Stimulated activated CD8-positive, alpha-beta memory T cell treated with anti-CD3 and anti-CD28 coated beads, Interleukin-15, amount 100 ng/mL, for 48 hours (primary cell): ENCODE results near the gene PNKP.

ENCODE experiments used
- DNase-seq, 2 donors: peaks; one replicate each; pipeline ENCODE4 v3.0.0-alpha.2; 2020; ENCODE audit warnings: low read depth in 2 of 2

Gene PNKP

DNA sequence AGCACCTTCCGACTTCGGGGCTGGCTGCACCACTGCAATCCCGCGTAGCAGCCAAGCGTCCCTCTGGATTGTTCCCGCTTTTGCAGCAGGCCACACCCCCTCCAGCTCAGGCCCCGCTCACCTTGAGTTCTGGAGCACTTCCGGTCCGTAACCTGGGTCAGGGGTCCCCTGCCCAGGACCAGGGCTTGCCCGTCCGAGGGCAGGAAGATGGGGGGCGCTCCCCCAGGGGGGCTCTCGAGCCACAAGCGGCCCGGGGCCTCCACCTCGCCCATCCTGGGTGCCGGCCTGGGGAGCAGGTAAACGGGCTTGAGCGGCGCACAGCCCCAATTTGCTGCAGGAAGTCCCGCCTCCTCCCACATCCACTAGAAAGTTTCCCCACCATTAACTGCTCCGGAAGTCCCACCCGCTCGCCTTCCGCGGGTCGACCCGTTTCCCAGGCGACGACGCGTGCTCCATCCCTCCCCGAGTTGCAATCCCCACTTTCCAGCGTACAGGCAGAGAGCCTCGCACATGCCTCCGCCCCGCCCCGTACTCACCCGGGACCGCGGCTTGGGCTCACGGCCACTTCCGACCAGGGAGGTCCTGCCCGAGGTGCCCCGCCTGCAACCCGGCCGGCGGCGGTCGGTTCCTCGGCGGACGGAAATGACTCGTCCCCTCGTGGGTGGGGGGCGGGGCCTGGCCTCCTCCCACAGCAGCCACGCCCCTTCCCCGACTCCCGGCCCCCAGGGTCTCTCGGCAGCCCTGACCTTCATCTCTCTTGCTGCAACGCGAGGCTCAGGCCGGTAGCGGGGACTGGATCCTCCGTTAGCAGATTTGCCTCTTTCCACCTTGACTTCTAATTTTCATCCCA is at the start of gene PNKP:
TSS of gene PNKP (minus strand) at position 644 of the 850 bp plus-strand sequence. CDS start at position 272, 372 bp downstream.
- DNase-seq = peak; percentile 86 to 90

GRCh38 chr19:49915271-49915670 is 47.9 kb upstream of the PNKP start:
- DNase-seq = no peak

DNA sequence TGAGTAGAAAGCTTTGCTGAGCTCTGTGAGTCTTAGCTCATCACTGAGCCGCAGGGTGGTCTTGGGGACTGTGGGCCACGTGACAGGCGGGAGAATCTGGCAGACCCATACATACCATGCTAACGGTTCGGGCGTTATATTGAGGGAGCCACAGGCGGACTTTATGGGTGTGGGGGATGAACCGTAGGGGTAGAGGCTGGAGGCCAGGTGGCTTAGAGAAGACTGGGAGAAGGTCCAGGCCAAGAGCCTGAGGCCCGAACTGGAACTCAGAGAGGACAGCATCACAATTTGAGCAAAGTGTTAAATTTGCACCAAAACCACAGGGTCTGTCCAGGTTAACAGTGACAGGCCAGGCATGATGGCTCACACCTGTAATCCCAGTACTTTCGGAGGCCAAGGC is 46.3 kb upstream of the PNKP start:
- DNase-seq = no peak

DNA sequence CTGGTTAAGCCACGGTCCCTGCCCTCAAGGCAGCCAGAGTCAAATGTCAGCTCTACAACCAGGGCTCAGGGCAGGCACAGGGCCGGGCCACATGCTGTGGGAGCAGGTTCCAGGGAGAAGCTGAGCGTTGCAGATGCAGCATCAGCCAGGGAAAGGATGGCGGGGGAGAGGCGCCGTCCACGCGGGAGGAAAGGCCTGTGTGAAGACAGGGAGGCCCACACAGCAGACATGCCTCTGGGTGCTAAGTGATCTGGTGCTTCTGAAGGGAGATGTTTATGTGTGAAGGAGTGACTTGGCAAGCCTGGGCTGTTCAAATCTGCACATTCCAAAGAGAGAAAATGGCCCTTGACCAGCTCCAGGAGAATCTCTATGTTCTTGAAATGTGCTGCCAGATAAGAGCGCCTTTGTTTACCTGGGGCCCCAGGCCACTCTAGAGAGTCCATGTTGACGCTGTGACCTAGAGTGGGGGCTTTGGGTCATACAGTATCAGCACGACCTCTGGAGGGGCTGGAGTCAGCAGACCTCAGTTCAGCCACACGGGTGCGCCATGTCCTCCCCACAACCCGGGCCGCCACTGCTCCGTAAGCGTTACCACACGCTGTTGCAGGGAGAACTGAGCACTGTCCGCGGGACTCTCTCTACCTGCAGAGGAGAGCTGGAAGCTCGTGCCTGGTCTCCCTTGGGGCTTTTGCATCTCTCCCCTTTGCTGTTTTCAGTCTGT is 45.7 kb upstream of the PNKP start:
- no peak for DNase-seq

DNA sequence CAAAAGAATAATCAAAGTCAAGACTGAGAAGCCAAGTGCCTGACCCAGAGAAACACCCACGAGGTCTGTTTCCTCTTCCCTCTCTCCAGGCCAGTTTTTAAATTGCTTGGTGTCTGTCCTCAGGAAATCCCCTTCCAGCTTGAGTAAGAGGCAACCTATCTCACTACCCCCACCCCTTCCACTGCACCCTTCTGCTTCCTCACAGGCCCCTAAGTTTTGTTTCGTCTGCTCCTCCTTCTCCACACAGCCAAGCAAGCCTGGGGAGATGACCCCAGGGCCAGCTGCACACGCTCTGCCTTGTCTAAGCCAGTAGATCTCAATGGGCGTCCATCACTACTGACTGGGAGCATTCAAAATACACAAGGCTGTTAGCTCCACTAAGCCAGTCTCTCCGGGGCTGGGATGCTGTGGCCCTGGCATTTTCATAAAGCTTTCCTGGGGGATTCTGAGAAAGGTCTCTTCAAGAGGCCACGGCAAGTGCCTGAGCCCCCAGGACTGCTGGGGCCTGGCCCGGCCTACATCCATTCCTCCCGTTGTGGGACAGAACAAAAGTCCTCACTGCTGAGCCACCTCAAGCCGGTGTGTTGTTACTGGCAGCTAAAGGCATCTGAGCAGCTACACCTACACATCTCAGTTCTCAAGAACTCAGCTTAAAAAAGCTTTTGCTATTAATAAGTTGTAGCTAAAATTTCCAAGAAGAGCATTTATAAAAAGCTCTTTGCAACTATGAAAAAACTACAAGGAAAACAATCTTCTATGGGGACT is 44.2 kb upstream of the PNKP start:
- DNase-seq = no peak

- DNase-seq = no peak
Measured at GRCh38 chr19:49910179-49910578, 42.8 kb upstream of the PNKP start.

- DNase-seq = no peak
Measured at GRCh38 chr19:49908480-49909420, 41.4 kb upstream of the PNKP start.

DNA sequence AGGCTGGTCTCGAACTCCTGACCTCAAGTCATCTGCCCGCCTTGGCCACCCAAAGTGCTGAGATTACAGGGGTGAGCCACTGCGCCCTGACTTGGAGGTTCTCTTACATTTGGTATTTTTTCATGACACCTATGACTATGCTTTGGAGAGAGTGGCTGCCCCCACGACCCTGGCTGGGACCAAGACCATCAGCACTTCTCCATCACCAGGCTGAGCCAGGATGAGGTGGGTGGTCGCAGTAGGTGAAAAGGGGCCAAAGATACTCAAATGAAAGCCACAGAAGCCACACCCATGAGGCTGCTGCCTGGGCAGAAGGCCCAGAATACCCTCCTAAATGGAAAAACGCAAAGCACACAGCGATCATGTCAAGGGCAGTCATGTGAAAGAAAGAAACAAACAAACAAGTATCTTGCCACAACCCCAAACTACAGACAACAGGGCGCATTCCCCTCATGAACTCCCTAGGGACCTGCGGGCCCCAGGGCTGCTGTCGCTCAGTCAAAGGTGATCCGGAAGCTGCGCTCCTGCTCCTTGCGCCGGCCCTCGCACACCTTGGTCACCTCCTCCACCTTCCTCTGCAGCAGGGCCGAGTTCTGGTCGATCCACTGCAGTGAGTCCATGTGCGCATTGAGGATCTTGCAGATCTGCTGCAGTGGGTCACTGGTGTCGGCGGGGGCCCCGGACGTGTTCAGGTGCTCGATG is 40.5 kb upstream of the PNKP start:
- DNase-seq = no peak

DNA sequence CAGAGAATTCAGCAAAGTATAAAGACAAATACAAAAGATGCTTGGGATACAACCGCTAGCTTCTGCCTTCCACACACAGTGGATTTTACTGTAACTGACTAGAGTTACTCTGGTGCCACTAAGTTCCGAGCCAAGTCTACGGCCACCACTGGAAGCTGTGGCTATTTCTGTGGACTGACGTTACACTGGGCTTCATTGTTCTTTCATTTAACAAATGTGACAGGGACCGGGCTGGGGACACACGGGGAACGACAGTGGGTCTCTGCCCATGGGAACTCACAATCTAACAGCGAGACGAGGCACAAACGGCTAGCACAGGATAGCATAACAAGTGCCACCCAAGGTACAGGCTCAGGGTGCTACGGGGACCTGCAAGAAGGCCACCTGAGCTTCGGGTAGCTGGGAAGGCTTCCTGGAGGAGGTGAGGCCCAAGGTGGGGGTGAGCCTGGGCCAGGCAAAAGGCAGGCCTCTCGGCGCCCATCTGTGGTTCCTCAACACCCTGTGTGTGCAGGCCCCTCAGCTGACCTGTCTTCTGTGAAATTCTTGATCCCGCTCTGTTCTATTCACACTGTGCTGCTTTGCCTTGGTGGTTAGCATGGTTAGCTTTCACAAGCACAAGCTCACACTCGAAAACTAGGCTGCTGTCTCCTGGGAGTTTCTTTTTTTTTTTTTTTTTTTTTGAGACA is 39.6 kb upstream of the PNKP start:
- DNase-seq = no peak

- no peak for DNase-seq
Measured at GRCh38 chr19:49904136-49904535, 36.8 kb upstream of the PNKP start.

DNA sequence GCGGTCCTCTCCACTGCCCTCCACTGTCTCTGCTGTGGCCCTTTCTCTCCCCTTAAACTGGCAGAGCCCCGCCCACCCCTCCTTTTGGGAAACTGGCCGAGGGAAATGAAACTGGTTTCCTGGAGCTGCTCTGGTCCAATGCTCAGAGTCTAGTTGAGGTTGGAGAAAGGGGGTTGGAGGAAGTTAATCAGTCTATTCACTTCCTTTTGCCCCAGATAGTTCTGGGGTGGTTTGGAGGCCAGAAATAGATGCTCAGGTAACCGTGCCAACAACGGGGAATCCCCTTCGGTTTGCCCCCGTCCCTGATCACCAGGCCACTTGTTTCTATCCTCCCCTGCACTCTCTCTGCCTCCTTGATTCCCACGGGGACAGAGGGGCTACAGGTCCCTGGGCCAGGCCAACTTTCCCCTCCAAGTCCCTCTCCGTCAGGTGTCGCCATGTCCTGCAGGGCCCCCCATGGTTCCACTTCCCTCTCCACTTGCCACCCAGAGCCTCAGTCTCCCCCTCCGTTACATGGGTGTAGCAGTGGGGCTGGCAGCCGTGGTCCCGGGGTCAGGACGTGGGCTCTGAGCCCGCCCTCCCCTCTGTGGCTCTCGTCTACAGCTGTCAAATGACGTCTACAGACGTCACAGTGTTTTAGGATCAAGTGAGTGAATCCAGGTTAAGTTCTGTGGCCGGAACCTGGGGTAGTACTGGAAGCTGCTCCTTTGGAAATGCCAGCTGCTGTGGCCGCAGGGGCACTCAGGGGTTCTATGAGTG is 29.7 kb upstream of the PNKP start, which contains the start of gene IL4I1:
TSS of gene IL4I1 (minus strand) at position 25 of the 759 bp plus-strand sequence. CDS start 727 bp downstream, outside the sequence.
- peak; percentile 61 to 65 for DNase-seq

DNA sequence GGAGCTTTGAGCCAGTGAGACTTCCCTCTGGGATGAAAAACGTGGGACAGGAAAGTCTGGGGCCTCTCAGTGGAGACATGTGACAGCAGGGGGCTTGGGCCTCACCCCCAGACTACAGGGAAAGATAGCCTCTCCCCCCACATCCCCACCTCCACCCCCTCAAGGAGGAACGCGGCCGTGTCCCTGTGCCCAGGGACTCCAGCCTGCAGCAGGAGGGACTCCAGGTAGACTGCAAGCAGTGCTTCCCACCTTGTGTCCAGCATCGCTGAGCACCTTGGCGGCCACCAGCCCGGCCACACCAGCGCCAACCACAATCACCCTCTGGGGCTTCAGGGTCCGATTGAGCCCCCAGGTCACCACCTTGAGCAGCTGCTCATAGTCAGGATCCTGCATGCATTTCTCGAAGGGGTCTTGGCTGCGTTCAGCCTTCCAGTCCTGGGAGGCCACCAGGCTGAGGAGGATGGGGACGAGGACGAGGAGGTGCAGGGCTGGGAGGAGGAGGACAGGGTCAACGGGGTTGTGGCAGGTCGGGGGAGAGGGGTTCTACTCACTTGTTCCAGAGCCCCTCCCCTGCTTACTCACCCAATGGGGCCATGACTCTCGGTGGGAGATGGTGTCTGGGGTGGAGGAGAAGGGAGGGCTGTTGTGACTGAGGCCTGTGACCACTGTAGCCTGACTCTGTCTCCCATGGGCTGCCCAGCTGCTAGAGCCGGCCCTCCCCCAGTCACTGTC is 28.4 kb upstream of the PNKP start:
- DNase-seq = peak; percentile 27 to 66

GRCh38 chr19:49894879-49895565 is 27.6 kb upstream of the PNKP start:
- peak; percentile 58 to 66 for DNase-seq

- no peak for DNase-seq
Measured at GRCh38 chr19:49894011-49894664, 26.8 kb upstream of the PNKP start.

- no peak for DNase-seq
Measured at GRCh38 chr19:49892716-49893115, 25.3 kb upstream of the PNKP start.

- no peak for DNase-seq
Measured at GRCh38 chr19:49891393-49891792, 24.0 kb upstream of the PNKP start.
